CD4-positive, CD25-positive, alpha-beta regulatory T cell (primary cell): ENCODE results near the gene MAP1B. TPM values are rescaled to one million over a fixed set of nuclear protein-coding genes. Genes with fewer than 3 reads are reported as not detected.

Experiments
- ATAC-seq, 2 donors: fragments of 150-1000 bp; cut with Tn5 transposase; one replicate each; pipeline ENCODE4 v1.10.0; 2021; ENCODE audit warnings: low read depth in 2 of 2, moderate number of reproducible peaks in 2 of 2, moderate library complexity in 1 of 2
- DNase-seq, 3 donors: peaks; one replicate each; pipeline versions ENCODE4 v3.0.0 to v3.0.0-alpha.2; 2012 to 2022; ENCODE audit warnings: mixed read lengths in 1 of 3
- H3K27ac ChIP-seq: one replicate; pipeline ENCODE4 v1.7.0; 2013; ENCODE audit warnings: mild to moderate bottlenecking, low read length; ENCODE audit not compliant: insufficient read depth, poor library complexity, severe bottlenecking
- H3K27me3 ChIP-seq: one replicate; pipeline ENCODE4 v1.7.0; 2013; ENCODE audit warnings: low read length; ENCODE audit not compliant: control insufficient read depth, insufficient read depth
- H3K36me3 ChIP-seq: one replicate; pipeline ENCODE4 v1.7.0; 2013; ENCODE audit warnings: mild to moderate bottlenecking, low read length, moderate library complexity; ENCODE audit not compliant: control insufficient read depth, insufficient read depth
- H3K4me1 ChIP-seq: 2 replicates; pipeline ENCODE4 v1.7.0; 2013; ENCODE audit warnings: mild to moderate bottlenecking, low read length; ENCODE audit not compliant: insufficient read depth, control insufficient read depth, poor library complexity, severe bottlenecking
- H3K4me3 ChIP-seq: one replicate; pipeline ENCODE4 v1.7.0; 2013; ENCODE audit warnings: low read depth, mild to moderate bottlenecking, low read length, moderate library complexity
- H3K9me3 ChIP-seq, 2 experiments: 1 replicate in 1 of 2; 2 replicates in 1 of 2; pipeline ENCODE4 v1.7.0; 2013; ENCODE audit warnings: low read length in 2 of 2, mild to moderate bottlenecking in 1 of 2, moderate library complexity in 1 of 2; ENCODE audit not compliant: control insufficient read depth in 2 of 2
- H3K27ac Mint-ChIP-seq, 3 donors: one replicate each; pipeline ENCODE4 v1.8.0; 2020 to 2022; ENCODE audit warnings: mild to moderate bottlenecking in 3 of 3, mixed read lengths in 3 of 3, moderate library complexity in 2 of 3
- H3K27me3 Mint-ChIP-seq: one replicate; pipeline ENCODE4 v1.8.0; 2022; ENCODE audit warnings: mild to moderate bottlenecking, mixed read lengths
- H3K36me3 Mint-ChIP-seq: one replicate; pipeline ENCODE4 v1.8.0; 2020; ENCODE audit warnings: mixed read lengths
- H3K4me1 Mint-ChIP-seq, 4 donors: one replicate each; pipeline ENCODE4 v1.8.0; 2020 to 2022; ENCODE audit warnings: mixed read lengths in 4 of 4, mild to moderate bottlenecking in 1 of 4
- H3K4me3 Mint-ChIP-seq, 4 donors: one replicate each; pipeline ENCODE4 v1.8.0; 2020 to 2022; ENCODE audit warnings: mild to moderate bottlenecking in 4 of 4, mixed read lengths in 4 of 4, moderate library complexity in 3 of 4
- H3K9me3 Mint-ChIP-seq, 7 donors: one replicate each; pipeline ENCODE4 v1.8.0; 2020 to 2022; ENCODE audit warnings: mixed read lengths in 7 of 7, mild to moderate bottlenecking in 3 of 7, moderate library complexity in 2 of 7
- polyA plus RNA-seq, 4 donors: library from polyadenylated mRNA; unstranded; fragments of 300-500 nt; fragmentation: Illumina TruSeq; gene quantifications; one replicate each; pipeline ENCODE4 v1.2.3, GENCODE V29; 2021
- total RNA-seq: library from RNA; stranded (reverse); gene quantifications from one replicate; pipeline ENCODE4 v1.2.3, GENCODE V29; 2022

MAP1B gene
- total and polyA plus RNA-seq, 5 donors from 2014 or later = 0.12 to 0.23 (median 0.14) TPM

- Histone ChIP-seq H3K9me3 (no peaks in the 10 kb centered on the region), H3K27ac (no peak overlapping the region), H3K36me3 (peaks cover 5% of the 10 kb centered on the region), H3K4me3 (no peak overlapping the region), H3K4me1 (no peaks in the 10 kb centered on the region), H3K27me3 (no peaks in the 10 kb centered on the region)
- no peak overlapping the region for H3K4me3 Mint-ChIP-seq
- H3K4me1 Mint-ChIP-seq = peaks cover 12 to 25% (median 16%) of the 10 kb centered on the region in 4 donors
- no peaks in the 10 kb centered on the region for H3K27me3 Mint-ChIP-seq
- ATAC-seq = no peak
- no peaks in the 10 kb centered on the region for H3K9me3 Mint-ChIP-seq
- peaks cover 8% of the 10 kb centered on the region for H3K36me3 Mint-ChIP-seq
- peak overlapping the region in 1 of 3 donors; percentile 77 for H3K27ac Mint-ChIP-seq
- DNase-seq = no peak
These were observed 135.7 kb downstream of the MAP1B start for GRCh38 chr5:72242796-72243475.

- DNase-seq (no peak), ATAC-seq (no peak)
- H3K4me3 ChIP-seq = no peak overlapping the region
- Mint-ChIP-seq H3K4me3 (no peak overlapping the region), H3K36me3 (peaks cover 4% of the 10 kb centered on the region), H3K4me1 (peaks cover 12 to 25% (median 16%) of the 10 kb centered on the region in 4 donors), H3K27ac (no peak overlapping the region), H3K9me3 (no peaks in the 10 kb centered on the region), H3K27me3 (no peaks in the 10 kb centered on the region)
- H3K27me3 ChIP-seq = no peaks in the 10 kb centered on the region
- peaks cover 2% of the 10 kb centered on the region for H3K36me3 ChIP-seq
- H3K27ac ChIP-seq = no peak overlapping the region
- no peaks in the 10 kb centered on the region for H3K9me3 ChIP-seq
- H3K4me1 ChIP-seq = no peaks in the 10 kb centered on the region
These were observed 136.4 kb downstream of the MAP1B start for GRCh38 chr5:72243706-72244105.

- H3K4me3 ChIP-seq = no peak overlapping the region
- no peak overlapping the region for H3K27ac Mint-ChIP-seq
These were observed 137.6 kb downstream of the MAP1B start for GRCh38 chr5:72244862-72245371.

GRCh38 chr5:72245546-72245945 is 138.3 kb downstream of the MAP1B start:
- H3K4me3 ChIP-seq = no peak overlapping the region
- ATAC-seq = no peak
- H3K4me1 Mint-ChIP-seq = peaks cover 6 to 25% (median 16%) of the 10 kb centered on the region in 4 donors

More at GRCh38 chr5:72244862-72245371, 137.6 kb downstream of the MAP1B start:
- Mint-ChIP-seq H3K4me1 (peaks cover 6 to 25% (median 16%) of the 10 kb centered on the region in 4 donors), H3K4me3 (no peak overlapping the region), H3K27me3 (no peaks in the 10 kb centered on the region), H3K9me3 (no peaks in the 10 kb centered on the region), H3K36me3 (peaks cover 4% of the 10 kb centered on the region)
- H3K36me3 ChIP-seq = no peaks in the 10 kb centered on the region
- ATAC-seq (no peak), DNase-seq (peak in 1 of 3 donors; percentile 19)
- H3K27me3 ChIP-seq = no peaks in the 10 kb centered on the region
- H3K4me1 ChIP-seq = no peaks in the 10 kb centered on the region
- H3K9me3 ChIP-seq = no peaks in the 10 kb centered on the region
- H3K27ac ChIP-seq = no peak overlapping the region

GRCh38 chr5:72245951-72246532 is 138.8 kb downstream of the MAP1B start:
- Histone ChIP-seq H3K9me3 (no peaks in the 10 kb centered on the region), H3K27me3 (no peaks in the 10 kb centered on the region), H3K4me3 (no peak overlapping the region), H3K36me3 (no peaks in the 10 kb centered on the region), H3K4me1 (no peaks in the 10 kb centered on the region), H3K27ac (no peak overlapping the region)
- Mint-ChIP-seq H3K36me3 (peaks cover 8% of the 10 kb centered on the region), H3K9me3 (no peaks in the 10 kb centered on the region), H3K27ac (peak overlapping the region in 1 of 3 donors; percentile 39), H3K27me3 (no peaks in the 10 kb centered on the region), H3K4me3 (no peak overlapping the region), H3K4me1 (peaks cover 6 to 25% (median 17%) of the 10 kb centered on the region in 4 donors)
- ATAC-seq (no peak), DNase-seq (peak in 1 of 3 donors; percentile 28)

More at GRCh38 chr5:72245546-72245945, 138.3 kb downstream of the MAP1B start:
- no peaks in the 10 kb centered on the region for H3K36me3 ChIP-seq
- Mint-ChIP-seq H3K9me3 (no peaks in the 10 kb centered on the region), H3K27me3 (no peaks in the 10 kb centered on the region), H3K27ac (peak overlapping the region in 1 of 3 donors; percentile 39), H3K36me3 (peaks cover 8% of the 10 kb centered on the region), H3K4me3 (peak overlapping the region in 1 of 4 donors; percentile 43)
- no peak for DNase-seq
- H3K9me3 ChIP-seq = no peaks in the 10 kb centered on the region
- H3K27ac ChIP-seq = no peak overlapping the region
- H3K27me3 ChIP-seq = no peaks in the 10 kb centered on the region
- no peaks in the 10 kb centered on the region for H3K4me1 ChIP-seq

GRCh38 chr5:72246954-72247442 is 139.7 kb downstream of the MAP1B start:
- Histone ChIP-seq H3K27ac (no peak overlapping the region), H3K36me3 (no peaks in the 10 kb centered on the region), H3K27me3 (no peaks in the 10 kb centered on the region), H3K4me3 (no peak overlapping the region), H3K9me3 (no peaks in the 10 kb centered on the region), H3K4me1 (no peaks in the 10 kb centered on the region)
- Mint-ChIP-seq H3K27me3 (no peaks in the 10 kb centered on the region), H3K27ac (no peak overlapping the region), H3K36me3 (peaks cover 7% of the 10 kb centered on the region), H3K4me3 (no peak overlapping the region), H3K4me1 (peaks cover 6 to 20% (median 18%) of the 10 kb centered on the region in 4 donors), H3K9me3 (no peaks in the 10 kb centered on the region)
- ATAC-seq (no peak), DNase-seq (no peak)

- peak overlapping the region in 1 of 3 donors; percentile 41 for H3K27ac Mint-ChIP-seq
- H3K9me3 Mint-ChIP-seq = no peaks in the 10 kb centered on the region
- DNase-seq = no peak
- no peaks in the 10 kb centered on the region for H3K27me3 ChIP-seq
- no peaks in the 10 kb centered on the region for H3K36me3 ChIP-seq
- H3K4me1 ChIP-seq = no peaks in the 10 kb centered on the region
- no peaks in the 10 kb centered on the region for H3K9me3 ChIP-seq
- H3K27ac ChIP-seq = no peak overlapping the region
- ATAC-seq = no peak
- peaks cover 9% of the 10 kb centered on the region for H3K36me3 Mint-ChIP-seq
- H3K4me1 Mint-ChIP-seq = peaks cover 6 to 17% (median 15%) of the 10 kb centered on the region in 4 donors
- H3K4me3 ChIP-seq = no peak overlapping the region
- H3K27me3 Mint-ChIP-seq = no peaks in the 10 kb centered on the region
- H3K4me3 Mint-ChIP-seq = no peak overlapping the region
These were observed 141.2 kb downstream of the MAP1B start for GRCh38 chr5:72248410-72248981.
